Superior temporal gyrus (tissue), 1 donor: Measurements from ENCODE around the gene ACOXL.

Experiments used
- DNase-seq: peaks from one replicate; pipeline ENCODE4 v3.0.0-alpha.2; 2016; ENCODE audit errors: extremely low spot score

Gene ACOXL

GRCh38 chr2:110794390-110794789, 62.0 kb downstream of the ACOXL start:
- DNase-seq, result no peak

GRCh38 chr2:110794951-110795350, 62.6 kb downstream of the ACOXL start:
- DNase-seq, result no peak

GRCh38 chr2:110796716-110797301, 64.4 kb downstream of the ACOXL start:
- DNase-seq, result no peak

GRCh38 chr2:110799376-110799775, 67.0 kb downstream of the ACOXL start:
- DNase-seq, result no peak

GRCh38 chr2:110800611-110801402, 68.4 kb downstream of the ACOXL start:
- no peak for DNase-seq

- DNase-seq, result no peak
Observed at GRCh38 chr2:110802208-110802932, 70.0 kb downstream of the ACOXL start.

- DNase-seq, result no peak
Observed at GRCh38 chr2:110804433-110804832, 72.1 kb downstream of the ACOXL start.

GRCh38 chr2:110804915-110805314, 72.5 kb downstream of the ACOXL start:
- DNase-seq, result no peak

- no peak for DNase-seq
Observed at GRCh38 chr2:110805894-110806452, 73.6 kb downstream of the ACOXL start.

GRCh38 chr2:110807522-110807921, 75.1 kb downstream of the ACOXL start:
- DNase-seq, result no peak

- DNase-seq, result no peak
Observed at GRCh38 chr2:110810404-110810803, 78.0 kb downstream of the ACOXL start.

- no peak for DNase-seq
Observed at GRCh38 chr2:110812726-110813645, 80.6 kb downstream of the ACOXL start.

GRCh38 chr2:110813896-110814295, 81.5 kb downstream of the ACOXL start:
- no peak for DNase-seq

- no peak for DNase-seq
Observed at GRCh38 chr2:110815938-110816337, 83.6 kb downstream of the ACOXL start.

GRCh38 chr2:110816404-110817365, 84.3 kb downstream of the ACOXL start:
- no peak for DNase-seq

- no peak for DNase-seq
Observed at GRCh38 chr2:110818767-110819481, 86.6 kb downstream of the ACOXL start.

GRCh38 chr2:110819711-110820110, 87.3 kb downstream of the ACOXL start:
- no peak for DNase-seq

- no peak for DNase-seq
Observed at GRCh38 chr2:110820128-110820527, 87.8 kb downstream of the ACOXL start.

GRCh38 chr2:110823165-110823564, 90.8 kb downstream of the ACOXL start:
- DNase-seq, result no peak

- DNase-seq, result no peak
Observed at GRCh38 chr2:110827511-110827910, 95.1 kb downstream of the ACOXL start.
